ENCODE data around the gene VTA1. TPM values are rescaled to one million over a fixed set of nuclear protein-coding genes. Genes with fewer than 3 reads are reported as not detected.

The VTA1 gene
- total RNA-seq, 1 experiment from 2014 or later = 119 TPM

Other genes with a start within 250 kb of the VTA1 start
- not detected in 2 replicates for gene GJE1, start 14.3 kb upstream of the VTA1 start, total RNA-seq (2014; rRNA removed; shearing (Covaris generic))
- gene NMBR, start 141 bp upstream of the VTA1 start, total RNA-seq (2014; rRNA removed; shearing (Covaris generic)) = not detected in 2 replicates
- gene ADGRG6, start 154.7 kb downstream of the VTA1 start, total RNA-seq (2014; rRNA removed; shearing (Covaris generic)) = 3.4 and 4.5 TPM in 2 replicates

Data from SJSA1 (cell line).